DND-41 (cell line): ENCODE results near the gene USP34.

Experiments
- ATAC-seq: fragments of 200-7000 bp; cut with Tn5 transposase; 3 replicates; pipeline ENCODE4 v1.9.1; 2021; ENCODE audit warnings: low read depth; ENCODE audit not compliant: insufficient read depth
- DNase-seq: peaks from one replicate; pipeline ENCODE4 v3.0.0-alpha.2; 2020
- H2AFZ ChIP-seq: 2 replicates; pipeline ENCODE4 v1.6.0; 2012; ENCODE audit warnings: low read depth, low read length
- H3K27ac ChIP-seq: 2 replicates; pipeline ENCODE4 v1.5.1; 2012; ENCODE audit warnings: low read length, inconsistent platforms
- H3K27me3 ChIP-seq: fragments of 200-600 bp; sonication (generic); 2 replicates; pipeline ENCODE4 v1.6.0; 2012; ENCODE audit warnings: low read length, mild to moderate bottlenecking, inconsistent platforms; ENCODE audit not compliant: insufficient read depth, poor library complexity
- H3K36me3 ChIP-seq: 2 replicates; pipeline ENCODE4 v1.5.1; 2012; ENCODE audit warnings: low read length, inconsistent platforms; ENCODE audit not compliant: insufficient read depth
- H3K4me1 ChIP-seq: 2 replicates; pipeline ENCODE4 v1.5.1; 2012; ENCODE audit warnings: mild to moderate bottlenecking, low read length; ENCODE audit not compliant: insufficient read depth
- H3K4me2 ChIP-seq: 2 replicates; pipeline ENCODE4 v1.6.0; 2012; ENCODE audit warnings: mild to moderate bottlenecking, moderate library complexity, low read length, inconsistent platforms; ENCODE audit not compliant: insufficient read depth
- H3K4me3 ChIP-seq, 2 experiments: fragments of 200-600 bp in 1 of 2; shearing (Covaris generic) in 1 of 2; 2 replicates each; pipeline ENCODE4 v1.5.1; 2012 to 2016; ENCODE audit warnings: inconsistent platforms in 2 of 2, low read length in 2 of 2, mild to moderate bottlenecking in 2 of 2, low read depth in 1 of 2, moderate library complexity in 1 of 2
- H3K79me2 ChIP-seq: 2 replicates; pipeline ENCODE4 v1.6.0; 2012; ENCODE audit warnings: low read length, inconsistent platforms; ENCODE audit not compliant: insufficient read depth
- H3K9ac ChIP-seq: 2 replicates; pipeline ENCODE4 v1.6.0; 2012; ENCODE audit warnings: low read depth, mild to moderate bottlenecking, inconsistent platforms, low read length, moderate library complexity
- H3K9me3 ChIP-seq: 2 replicates; pipeline ENCODE4 v1.5.1; 2012; ENCODE audit warnings: low read length, moderate library complexity, mild to moderate bottlenecking, inconsistent platforms; ENCODE audit not compliant: insufficient read depth, severe bottlenecking
- H4K20me1 ChIP-seq: 2 replicates; pipeline ENCODE4 v1.6.0; 2012; ENCODE audit warnings: low read length; ENCODE audit not compliant: insufficient read depth
- EZH2 ChIP-seq: IDR thresholded peaks from 3 replicates; pipeline ENCODE4 v1.6.1; 2012; ENCODE audit warnings: borderline replicate concordance, low read depth, mild to moderate bottlenecking, moderate library complexity, low read length, inconsistent platforms; ENCODE audit not compliant: severe bottlenecking
- TF ChIP-seq, protein P1 (sequence below): IDR thresholded peaks from 2 replicates; pipeline ENCODE4 v1.5.1; 2012; ENCODE audit warnings: borderline replicate concordance, low read length, moderate library complexity, mild to moderate bottlenecking; ENCODE audit not compliant: poor library complexity, severe bottlenecking; ENCODE audit errors: extremely low read depth

The USP34 gene

DNA sequence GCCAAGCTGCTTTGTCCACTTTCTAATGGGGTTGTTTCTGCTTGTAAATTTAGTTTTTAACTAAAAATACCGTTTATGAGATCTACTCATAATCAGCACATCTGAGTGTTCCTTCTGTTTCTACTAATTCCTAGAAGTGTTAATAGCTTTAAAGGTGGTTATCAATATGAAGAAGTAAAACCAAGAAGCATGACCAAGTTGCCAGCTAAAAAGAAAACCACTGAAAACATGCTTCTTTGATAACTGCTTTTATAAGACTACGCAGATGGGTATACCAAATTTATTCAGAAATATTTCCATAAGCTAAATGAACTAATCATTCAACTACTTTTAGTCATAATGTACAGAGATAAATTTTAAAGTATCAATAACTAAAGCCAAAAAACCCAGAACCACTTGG lies 207.1 kb downstream of the USP34 start:
- ATAC-seq = no peak

DNA sequence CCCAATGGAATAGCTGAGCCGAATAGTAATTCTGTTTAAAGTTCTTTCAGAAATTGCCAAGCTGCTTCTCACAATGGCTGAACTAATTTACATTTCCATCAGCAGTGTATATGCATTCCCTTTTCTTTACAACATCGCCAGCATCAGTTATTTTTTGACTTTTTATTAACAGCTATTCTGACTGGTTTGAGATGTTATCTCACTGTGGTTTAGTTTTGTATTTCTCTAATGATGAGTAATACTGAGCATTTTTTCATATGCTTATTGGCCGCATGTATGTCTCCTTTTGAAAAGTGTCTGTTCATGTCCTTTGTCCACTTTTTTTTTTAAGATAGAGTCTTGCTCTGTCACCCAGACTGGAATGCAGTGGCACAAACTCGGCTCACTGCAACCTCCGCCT lies 208.2 kb downstream of the USP34 start:
- Histone ChIP-seq H3K9me3 (no peaks in the 10 kb centered on the region), H3K79me2 (no peaks in the 10 kb centered on the region), H3K27ac (no peak overlapping the region), H3K27me3 (no peaks in the 10 kb centered on the region), H3K9ac (no peak overlapping the region), H3K36me3 (peaks cover 58% of the 10 kb centered on the region), H4K20me1 (no peaks in the 10 kb centered on the region), H2AFZ (no peak overlapping the region), H3K4me1 (no peaks in the 10 kb centered on the region), H3K4me2 (no peak overlapping the region), H3K4me3 (no peak overlapping the region)
- no peak for DNase-seq
- no peak for ATAC-seq
- TF ChIP-seq, protein P1, sequence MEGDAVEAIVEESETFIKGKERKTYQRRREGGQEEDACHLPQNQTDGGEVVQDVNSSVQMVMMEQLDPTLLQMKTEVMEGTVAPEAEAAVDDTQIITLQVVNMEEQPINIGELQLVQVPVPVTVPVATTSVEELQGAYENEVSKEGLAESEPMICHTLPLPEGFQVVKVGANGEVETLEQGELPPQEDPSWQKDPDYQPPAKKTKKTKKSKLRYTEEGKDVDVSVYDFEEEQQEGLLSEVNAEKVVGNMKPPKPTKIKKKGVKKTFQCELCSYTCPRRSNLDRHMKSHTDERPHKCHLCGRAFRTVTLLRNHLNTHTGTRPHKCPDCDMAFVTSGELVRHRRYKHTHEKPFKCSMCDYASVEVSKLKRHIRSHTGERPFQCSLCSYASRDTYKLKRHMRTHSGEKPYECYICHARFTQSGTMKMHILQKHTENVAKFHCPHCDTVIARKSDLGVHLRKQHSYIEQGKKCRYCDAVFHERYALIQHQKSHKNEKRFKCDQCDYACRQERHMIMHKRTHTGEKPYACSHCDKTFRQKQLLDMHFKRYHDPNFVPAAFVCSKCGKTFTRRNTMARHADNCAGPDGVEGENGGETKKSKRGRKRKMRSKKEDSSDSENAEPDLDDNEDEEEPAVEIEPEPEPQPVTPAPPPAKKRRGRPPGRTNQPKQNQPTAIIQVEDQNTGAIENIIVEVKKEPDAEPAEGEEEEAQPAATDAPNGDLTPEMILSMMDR = no peak
- TF ChIP-seq EZH2 = no peak

More for the DNA sequence above, 207.1 kb downstream of the USP34 start:
- no peak overlapping the region for H3K4me2 ChIP-seq
- no peaks in the 10 kb centered on the region for H3K79me2 ChIP-seq
- no peaks in the 10 kb centered on the region for H3K9me3 ChIP-seq
- no peaks in the 10 kb centered on the region for H3K4me1 ChIP-seq
- H3K36me3 ChIP-seq = peaks cover 58% of the 10 kb centered on the region
- H2AFZ ChIP-seq = no peak overlapping the region
- TF ChIP-seq EZH2 = no peak
- TF ChIP-seq, protein P1 = no peak
- H3K9ac ChIP-seq = no peak overlapping the region
- H3K4me3 ChIP-seq = no peak overlapping the region
- no peaks in the 10 kb centered on the region for H3K27me3 ChIP-seq
- H4K20me1 ChIP-seq = no peaks in the 10 kb centered on the region
- H3K27ac ChIP-seq = no peak overlapping the region
- no peak for DNase-seq

DNA sequence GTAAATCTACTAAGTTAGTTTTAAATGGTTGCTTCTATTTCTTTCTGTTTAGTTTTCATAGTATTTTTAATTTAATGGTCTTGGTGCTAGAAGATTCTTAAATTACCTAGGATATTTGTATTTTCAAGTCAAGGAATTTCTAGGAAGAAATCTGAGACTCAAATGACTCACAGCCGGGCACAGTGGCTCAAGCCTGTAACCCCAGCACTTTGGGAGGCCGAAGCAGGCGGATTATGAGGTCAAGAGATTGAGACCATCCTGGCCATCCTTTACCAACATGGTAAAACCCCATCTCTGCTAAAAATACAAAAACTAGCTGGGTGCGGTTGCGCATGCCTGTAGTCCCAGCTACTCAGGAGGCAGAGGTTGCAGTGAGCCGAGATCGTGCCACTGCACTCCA lies 213.4 kb downstream of the USP34 start:
- Histone ChIP-seq H3K4me2 (no peak overlapping the region), H3K79me2 (no peaks in the 10 kb centered on the region), H2AFZ (no peak overlapping the region), H3K4me3 (no peak overlapping the region), H3K27ac (no peak overlapping the region), H3K27me3 (no peaks in the 10 kb centered on the region), H3K9me3 (no peaks in the 10 kb centered on the region), H3K4me1 (no peaks in the 10 kb centered on the region), H3K9ac (no peak overlapping the region), H3K36me3 (peaks cover 56% of the 10 kb centered on the region), H4K20me1 (no peaks in the 10 kb centered on the region)
- TF ChIP-seq, protein P1 = no peak
- no peak for TF ChIP-seq EZH2
- DNase-seq (no peak), ATAC-seq (no peak)
